ENCODE data around the gene ACOXL.

The ACOXL gene

DNA sequence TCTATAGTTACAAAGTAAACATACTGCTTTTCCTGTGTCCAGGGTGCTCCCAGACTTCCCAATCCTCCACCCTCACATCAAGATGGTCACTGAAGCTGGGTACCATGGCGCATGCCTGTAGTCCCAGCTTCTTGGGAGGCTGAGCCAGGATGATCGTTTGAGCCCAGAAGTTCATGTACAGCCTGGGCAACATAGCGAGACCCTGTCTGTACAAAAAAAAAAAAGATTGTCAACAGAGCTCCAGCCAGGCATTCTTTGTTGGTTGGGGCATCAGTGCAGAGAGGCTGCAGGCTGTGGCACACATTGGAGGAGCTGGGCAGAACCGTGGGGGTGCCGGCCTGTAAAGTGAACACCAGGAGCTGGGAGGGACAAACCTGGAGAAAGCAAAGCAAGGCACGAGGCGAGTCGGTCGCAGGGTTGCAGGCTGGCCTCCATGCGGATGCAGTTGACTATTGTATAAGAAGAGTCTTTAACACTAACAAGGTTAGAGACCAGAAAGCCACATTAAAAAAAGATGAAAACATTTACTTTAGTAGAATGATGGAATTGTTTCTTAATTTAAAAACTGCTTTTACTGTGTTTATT lies 51.8 kb downstream of the ACOXL start:
- no peak overlapping the region for H3K9ac ChIP-seq (ENCODE audit: low read length)

GRCh38 chr2:110785439-110785838 lies 53.1 kb downstream of the ACOXL start:
- DNase-seq (ENCODE audit: low read depth) = no peak
- Histone ChIP-seq H3K36me3 (ENCODE audit: control insufficient read depth, insufficient read depth, low read length, severe bottlenecking) (no peaks in the 10 kb centered on the region), H3K9ac (ENCODE audit: low read length) (no peak overlapping the region), H3K27me3 (replicated peaks; ENCODE audit: control insufficient read depth, insufficient read depth, low read length) (peaks cover 33% of the 10 kb centered on the region), H3K4me1 (ENCODE audit: control insufficient read depth, insufficient read depth, low read length) (no peaks in the 10 kb centered on the region), H3K4me3 (ENCODE audit: low read length) (no peak overlapping the region), H3K9me3 (ENCODE audit: control insufficient read depth, low read length) (no peaks in the 10 kb centered on the region)

More for the DNA sequence above, 51.8 kb downstream of the ACOXL start:
- no peaks in the 10 kb centered on the region for H3K36me3 ChIP-seq (ENCODE audit: control insufficient read depth, insufficient read depth, low read length, severe bottlenecking)
- no peak overlapping the region for H3K4me3 ChIP-seq (ENCODE audit: low read length)
- no peaks in the 10 kb centered on the region for H3K9me3 ChIP-seq (ENCODE audit: control insufficient read depth, low read length)
- DNase-seq (ENCODE audit: low read depth) = no peak
- H3K4me1 ChIP-seq (ENCODE audit: control insufficient read depth, insufficient read depth, low read length) = no peaks in the 10 kb centered on the region
- H3K27me3 ChIP-seq (replicated peaks; ENCODE audit: control insufficient read depth, insufficient read depth, low read length) = peaks cover 34% of the 10 kb centered on the region

- Histone ChIP-seq H3K36me3 (ENCODE audit: control insufficient read depth, insufficient read depth, low read length, severe bottlenecking) (no peaks in the 10 kb centered on the region), H3K9me3 (ENCODE audit: control insufficient read depth, low read length) (no peaks in the 10 kb centered on the region), H3K4me1 (ENCODE audit: control insufficient read depth, insufficient read depth, low read length) (no peaks in the 10 kb centered on the region), H3K27me3 (replicated peaks; ENCODE audit: control insufficient read depth, insufficient read depth, low read length) (peaks cover 44% of the 10 kb centered on the region), H3K9ac (ENCODE audit: low read length) (no peak overlapping the region), H3K4me3 (ENCODE audit: low read length) (no peak overlapping the region)
- DNase-seq (ENCODE audit: low read depth) = no peak
Observed at GRCh38 chr2:110788976-110789375, 56.6 kb downstream of the ACOXL start.

GRCh38 chr2:110789706-110790105 lies 57.3 kb downstream of the ACOXL start:
- no peak overlapping the region for H3K4me3 ChIP-seq (ENCODE audit: low read length)
- no peak overlapping the region for H3K9ac ChIP-seq (ENCODE audit: low read length)
- no peaks in the 10 kb centered on the region for H3K9me3 ChIP-seq (ENCODE audit: control insufficient read depth, low read length)
- H3K4me1 ChIP-seq (ENCODE audit: control insufficient read depth, insufficient read depth, low read length) = no peaks in the 10 kb centered on the region
- H3K27me3 ChIP-seq (replicated peaks; ENCODE audit: control insufficient read depth, insufficient read depth, low read length) = peaks cover 51% of the 10 kb centered on the region
- no peaks in the 10 kb centered on the region for H3K36me3 ChIP-seq (ENCODE audit: control insufficient read depth, insufficient read depth, low read length, severe bottlenecking)
- no peak for DNase-seq (ENCODE audit: low read depth)

DNA sequence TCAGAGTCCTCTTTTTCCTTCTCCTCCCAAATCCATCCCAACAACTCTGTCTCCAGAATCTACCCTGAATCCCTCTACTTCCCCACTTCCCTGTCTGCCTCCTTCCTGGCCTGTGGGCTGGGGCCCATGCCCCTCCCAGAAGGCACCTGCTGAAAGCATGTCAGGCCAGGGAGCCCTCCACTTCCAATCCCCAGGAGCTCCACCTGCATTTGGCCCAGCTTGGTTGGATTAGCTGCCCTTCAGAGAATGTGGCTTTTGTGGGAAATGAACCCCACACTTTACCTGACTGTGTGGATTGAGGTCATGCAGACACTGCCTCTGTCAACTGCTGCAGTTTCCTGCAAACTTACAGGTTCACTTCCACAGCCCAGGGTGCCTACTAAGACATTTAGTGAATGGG lies 58.5 kb downstream of the ACOXL start:
- Histone ChIP-seq H3K9me3 (ENCODE audit: control insufficient read depth, low read length) (no peaks in the 10 kb centered on the region), H3K4me1 (ENCODE audit: control insufficient read depth, insufficient read depth, low read length) (no peaks in the 10 kb centered on the region), H3K27me3 (replicated peaks; ENCODE audit: control insufficient read depth, insufficient read depth, low read length) (peaks cover 60% of the 10 kb centered on the region), H3K36me3 (ENCODE audit: control insufficient read depth, insufficient read depth, low read length, severe bottlenecking) (no peaks in the 10 kb centered on the region), H3K4me3 (ENCODE audit: low read length) (no peak overlapping the region), H3K9ac (ENCODE audit: low read length) (no peak overlapping the region)
- DNase-seq (ENCODE audit: low read depth) = no peak

- DNase-seq (ENCODE audit: low read depth) = no peak
- H3K4me3 ChIP-seq (ENCODE audit: low read length) = no peak overlapping the region
- H3K27me3 ChIP-seq (replicated peaks; ENCODE audit: control insufficient read depth, insufficient read depth, low read length) = peaks cover 63% of the 10 kb centered on the region
- no peaks in the 10 kb centered on the region for H3K36me3 ChIP-seq (ENCODE audit: control insufficient read depth, insufficient read depth, low read length, severe bottlenecking)
- no peaks in the 10 kb centered on the region for H3K4me1 ChIP-seq (ENCODE audit: control insufficient read depth, insufficient read depth, low read length)
- H3K9me3 ChIP-seq (ENCODE audit: control insufficient read depth, low read length) = no peaks in the 10 kb centered on the region
- H3K9ac ChIP-seq (ENCODE audit: low read length) = no peak overlapping the region
Observed at GRCh38 chr2:110791435-110791834, 59.1 kb downstream of the ACOXL start.

GRCh38 chr2:110793034-110793433 lies 60.7 kb downstream of the ACOXL start:
- DNase-seq (ENCODE audit: low read depth) = no peak
- Histone ChIP-seq H3K9ac (ENCODE audit: low read length) (no peak overlapping the region), H3K4me1 (ENCODE audit: control insufficient read depth, insufficient read depth, low read length) (no peaks in the 10 kb centered on the region), H3K36me3 (ENCODE audit: control insufficient read depth, insufficient read depth, low read length, severe bottlenecking) (no peaks in the 10 kb centered on the region), H3K9me3 (ENCODE audit: control insufficient read depth, low read length) (no peaks in the 10 kb centered on the region), H3K27me3 (replicated peaks; ENCODE audit: control insufficient read depth, insufficient read depth, low read length) (peaks cover 76% of the 10 kb centered on the region), H3K4me3 (ENCODE audit: low read length) (no peak overlapping the region)

DNA sequence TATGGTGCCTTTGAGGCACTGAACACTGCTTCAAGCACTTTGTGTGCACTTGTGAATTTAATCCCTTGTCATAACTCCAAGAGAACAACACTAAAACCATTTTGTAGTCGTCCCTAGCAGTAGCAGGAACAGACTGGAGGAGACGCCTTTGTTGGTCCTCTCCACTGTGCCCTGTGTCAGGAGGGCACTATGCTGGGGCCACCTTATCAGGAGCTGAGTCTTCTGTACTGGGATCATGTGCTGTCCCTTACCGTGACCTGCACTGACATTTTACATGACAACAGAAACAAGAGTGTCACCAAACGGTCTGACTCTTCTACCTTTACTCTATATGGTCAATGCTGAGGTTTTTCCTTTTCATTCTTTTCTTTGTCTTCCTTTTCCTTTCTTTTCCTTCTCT lies 62.0 kb downstream of the ACOXL start:
- no peak overlapping the region for H3K9ac ChIP-seq (ENCODE audit: low read length)
- H3K36me3 ChIP-seq (ENCODE audit: control insufficient read depth, insufficient read depth, low read length, severe bottlenecking) = no peaks in the 10 kb centered on the region
- no peak overlapping the region for H3K4me3 ChIP-seq (ENCODE audit: low read length)
- H3K27me3 ChIP-seq (replicated peaks; ENCODE audit: control insufficient read depth, insufficient read depth, low read length) = peaks cover 75% of the 10 kb centered on the region
- H3K9me3 ChIP-seq (ENCODE audit: control insufficient read depth, low read length) = no peaks in the 10 kb centered on the region
- DNase-seq (ENCODE audit: low read depth) = no peak
- H3K4me1 ChIP-seq (ENCODE audit: control insufficient read depth, insufficient read depth, low read length) = no peaks in the 10 kb centered on the region

DNA sequence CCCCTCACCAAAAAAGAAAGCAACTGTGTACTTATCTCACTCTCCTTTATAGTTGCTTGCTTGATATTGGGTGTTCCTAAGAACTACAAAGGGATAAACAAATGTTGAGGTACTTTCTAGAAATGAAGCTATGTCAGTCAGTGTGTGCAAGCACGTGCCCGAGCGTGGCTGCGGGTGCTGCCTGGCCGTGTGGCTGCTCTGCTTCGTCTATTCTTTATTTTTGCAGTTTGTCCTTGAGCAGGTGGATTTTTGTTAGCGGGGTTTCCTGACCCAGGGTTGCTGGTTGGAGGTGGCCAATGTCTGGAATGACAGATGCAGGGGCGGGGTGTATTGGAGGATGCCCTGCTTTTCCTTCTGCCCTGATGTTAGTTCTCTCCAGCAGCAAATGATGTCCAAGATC lies 62.6 kb downstream of the ACOXL start:
- Histone ChIP-seq H3K4me1 (ENCODE audit: control insufficient read depth, insufficient read depth, low read length) (no peaks in the 10 kb centered on the region), H3K27me3 (replicated peaks; ENCODE audit: control insufficient read depth, insufficient read depth, low read length) (peaks cover 70% of the 10 kb centered on the region), H3K9ac (ENCODE audit: low read length) (no peak overlapping the region), H3K9me3 (ENCODE audit: control insufficient read depth, low read length) (no peaks in the 10 kb centered on the region), H3K4me3 (ENCODE audit: low read length) (no peak overlapping the region), H3K36me3 (ENCODE audit: control insufficient read depth, insufficient read depth, low read length, severe bottlenecking) (no peaks in the 10 kb centered on the region)
- DNase-seq (ENCODE audit: low read depth) = no peak

- no peaks in the 10 kb centered on the region for H3K36me3 ChIP-seq (ENCODE audit: control insufficient read depth, insufficient read depth, low read length, severe bottlenecking)
- H3K4me1 ChIP-seq (ENCODE audit: control insufficient read depth, insufficient read depth, low read length) = no peaks in the 10 kb centered on the region
- DNase-seq (ENCODE audit: low read depth) = no peak
- H3K27me3 ChIP-seq (replicated peaks; ENCODE audit: control insufficient read depth, insufficient read depth, low read length) = peaks cover 79% of the 10 kb centered on the region
- H3K4me3 ChIP-seq (ENCODE audit: low read length) = no peak overlapping the region
- H3K9ac ChIP-seq (ENCODE audit: low read length) = no peak overlapping the region
- H3K9me3 ChIP-seq (ENCODE audit: control insufficient read depth, low read length) = no peaks in the 10 kb centered on the region
Observed at GRCh38 chr2:110796716-110797301, 64.4 kb downstream of the ACOXL start.

DNA sequence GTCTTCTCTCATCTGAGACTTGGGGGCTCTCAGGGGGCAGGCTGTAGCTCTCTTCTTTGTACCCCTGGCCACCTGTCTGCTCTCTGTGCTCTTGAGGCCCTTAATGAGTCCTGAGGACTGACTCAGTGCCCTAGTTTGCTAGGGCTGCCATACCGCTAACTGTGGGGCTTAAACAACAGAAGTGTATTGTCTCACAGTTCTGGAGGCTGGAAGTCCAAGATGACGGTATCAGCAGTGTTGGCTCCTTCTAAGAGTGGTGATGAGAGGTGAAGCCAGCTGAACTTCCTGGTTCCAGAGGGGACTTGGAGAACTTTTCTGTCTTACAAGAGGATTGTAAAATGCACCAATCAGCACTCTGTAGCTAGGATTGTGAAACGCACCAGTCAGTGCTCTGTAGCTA lies 67.0 kb downstream of the ACOXL start:
- peaks cover 66% of the 10 kb centered on the region for H3K27me3 ChIP-seq (replicated peaks; ENCODE audit: control insufficient read depth, insufficient read depth, low read length)
- H3K9me3 ChIP-seq (ENCODE audit: control insufficient read depth, low read length) = peaks cover 3% of the 10 kb centered on the region
- H3K36me3 ChIP-seq (ENCODE audit: control insufficient read depth, insufficient read depth, low read length, severe bottlenecking) = no peaks in the 10 kb centered on the region
- no peak overlapping the region for H3K9ac ChIP-seq (ENCODE audit: low read length)
- no peak for DNase-seq (ENCODE audit: low read depth)
- H3K4me1 ChIP-seq (ENCODE audit: control insufficient read depth, insufficient read depth, low read length) = no peaks in the 10 kb centered on the region
- H3K4me3 ChIP-seq (ENCODE audit: low read length) = no peak overlapping the region

All from adipocyte (in vitro differentiated cells).